Measurements from ENCODE around the gene PRAME. TPM values are rescaled to one million over a fixed set of nuclear protein-coding genes. Genes with fewer than 3 reads are reported as not detected.

PRAME gene
- total and polyA plus RNA-seq, 4 donors, result 0.02 to 1.5 TPM; not detected in 2

- Histone ChIP-seq H3K4me3 (no peak overlapping the region), H3K27ac (ENCODE audit: low read depth in 1 of 2, low read length in 1 of 2) (no peak overlapping the region), H3K9me3 (ENCODE audit: control insufficient read depth in 4 of 4, insufficient read depth in 3 of 4, low read length in 3 of 4) (peaks cover 0 to 3% (median 0%) of the 10 kb centered on the region in 4 donors), H3K27me3 (ENCODE audit: control insufficient read depth in 3 of 3, insufficient read depth in 3 of 3, low read length in 2 of 3) (no peaks in the 10 kb centered on the region), H3K36me3 (ENCODE audit: control insufficient read depth in 4 of 4, insufficient read depth in 4 of 4, low read length in 4 of 4) (no peaks in the 10 kb centered on the region), H3K9ac (ENCODE audit: insufficient read depth in 1 of 2, low read length in 2 of 2) (no peak overlapping the region), H3K4me1 (ENCODE audit: control insufficient read depth in 5 of 5, insufficient read depth in 5 of 5, low read length in 5 of 5) (no peaks in the 10 kb centered on the region)
- 83 to 90% methylated on average over 3 of the region's 3 CpGs for WGBS, 2 donors
- ATAC-seq (ENCODE audit: insufficient read depth, low FRiP score), result no peak
- DNase-seq, result no peak
- no peak for TF ChIP-seq CTCF (IDR thresholded peaks at IDR 0.05; ENCODE audit: control extremely low read depth, extremely low read depth)
These were observed 23.4 kb downstream of the PRAME start for GRCh38 chr22:22535662-22536061.

- Histone ChIP-seq H3K27me3 (ENCODE audit: control insufficient read depth in 3 of 3, insufficient read depth in 3 of 3, low read length in 2 of 3) (no peaks in the 10 kb centered on the region), H3K27ac (ENCODE audit: low read depth in 1 of 2, low read length in 1 of 2) (no peak overlapping the region), H3K4me3 (no peak overlapping the region), H3K4me1 (ENCODE audit: control insufficient read depth in 5 of 5, insufficient read depth in 5 of 5, low read length in 5 of 5) (no peaks in the 10 kb centered on the region), H3K9me3 (ENCODE audit: control insufficient read depth in 4 of 4, insufficient read depth in 3 of 4, low read length in 3 of 4) (no peaks in the 10 kb centered on the region), H3K9ac (ENCODE audit: insufficient read depth in 1 of 2, low read length in 2 of 2) (no peak overlapping the region), H3K36me3 (ENCODE audit: control insufficient read depth in 4 of 4, insufficient read depth in 4 of 4, low read length in 4 of 4) (no peaks in the 10 kb centered on the region)
- ATAC-seq (ENCODE audit: insufficient read depth, low FRiP score) (no peak), DNase-seq (no peak)
- 85 to 88% methylated on average over 9 of the region's 9 CpGs for WGBS, 2 donors
- TF ChIP-seq CTCF (IDR thresholded peaks at IDR 0.05; ENCODE audit: control extremely low read depth, extremely low read depth), result no peak
These were observed 24.3 kb downstream of the PRAME start for GRCh38 chr22:22534604-22535415.

- Histone ChIP-seq H3K27me3 (ENCODE audit: control insufficient read depth in 3 of 3, insufficient read depth in 3 of 3, low read length in 2 of 3) (no peaks in the 10 kb centered on the region), H3K27ac (ENCODE audit: low read depth in 1 of 2, low read length in 1 of 2) (no peak overlapping the region), H3K4me1 (ENCODE audit: control insufficient read depth in 5 of 5, insufficient read depth in 5 of 5, low read length in 5 of 5) (no peaks in the 10 kb centered on the region), H3K4me3 (no peak overlapping the region), H3K36me3 (ENCODE audit: control insufficient read depth in 4 of 4, insufficient read depth in 4 of 4, low read length in 4 of 4) (no peaks in the 10 kb centered on the region), H3K9me3 (ENCODE audit: control insufficient read depth in 4 of 4, insufficient read depth in 3 of 4, low read length in 3 of 4) (no peaks in the 10 kb centered on the region), H3K9ac (ENCODE audit: insufficient read depth in 1 of 2, low read length in 2 of 2) (no peak overlapping the region)
- 72 to 78% methylated on average over 5 of the region's 5 CpGs for WGBS, 2 donors
- DNase-seq (no peak), ATAC-seq (ENCODE audit: insufficient read depth, low FRiP score) (no peak)
- TF ChIP-seq CTCF (IDR thresholded peaks at IDR 0.05; ENCODE audit: control extremely low read depth, extremely low read depth), result no peak
These were observed 25.2 kb downstream of the PRAME start for GRCh38 chr22:22533863-22534262.
